ENCODE measurements around the gene LY9. TPM values are rescaled to one million over a fixed set of nuclear protein-coding genes. Genes with fewer than 3 reads are reported as not detected.

Gene LY9
- total and polyA plus RNA-seq, 4 donors: 0.21 to 1.5 (median 0.63) TPM

DNA sequence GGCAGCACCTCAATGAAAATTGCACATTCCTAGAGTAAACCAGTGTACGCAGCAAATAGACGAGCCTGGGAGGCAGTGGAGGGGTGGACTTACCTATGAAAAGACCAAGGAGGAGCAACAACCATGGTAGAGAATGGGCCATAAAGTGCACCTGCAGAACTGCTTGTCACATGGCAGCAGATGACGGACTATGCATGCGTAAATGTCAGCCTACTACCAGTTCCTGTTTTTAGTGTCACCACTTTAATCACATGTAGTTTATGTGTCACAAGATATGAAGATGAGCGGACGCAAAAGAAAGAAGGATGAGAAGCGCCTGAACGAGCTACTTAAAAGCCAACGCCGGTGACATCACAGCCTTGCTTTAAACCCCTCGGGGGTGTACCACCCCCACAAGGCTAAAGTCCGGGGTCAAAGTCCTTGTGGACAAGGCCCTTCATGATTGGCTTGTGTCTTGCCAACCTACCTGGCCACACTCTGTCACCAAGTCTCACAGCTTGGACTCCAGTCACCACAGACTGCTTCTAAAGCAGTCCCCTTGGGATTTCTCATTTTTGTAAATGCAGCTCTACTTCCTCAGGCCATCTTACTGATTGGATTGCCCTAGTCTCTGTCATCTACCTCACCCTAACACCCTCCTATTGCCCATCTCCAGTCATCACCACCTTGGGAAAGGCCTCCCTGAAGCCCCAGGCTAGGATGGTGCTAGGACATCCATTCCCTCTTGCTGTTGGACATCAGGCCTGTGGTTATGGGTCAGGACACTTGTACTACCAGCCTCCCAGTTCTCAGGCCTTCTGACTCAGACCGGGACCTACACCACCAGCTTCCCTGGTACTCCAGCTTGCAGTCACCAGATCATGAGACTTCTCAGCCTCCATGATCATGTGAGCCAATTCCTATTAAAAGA, 6.0 kb upstream of the LY9 start:
- WGBS: 80% methylated on average over 13 of the region's 13 CpGs
- peak overlapping the region in 1 of 2 donors; percentile 35 for H3K27ac ChIP-seq (ENCODE audit: low read depth in 1 of 2, low read length in 2 of 2)

DNA sequence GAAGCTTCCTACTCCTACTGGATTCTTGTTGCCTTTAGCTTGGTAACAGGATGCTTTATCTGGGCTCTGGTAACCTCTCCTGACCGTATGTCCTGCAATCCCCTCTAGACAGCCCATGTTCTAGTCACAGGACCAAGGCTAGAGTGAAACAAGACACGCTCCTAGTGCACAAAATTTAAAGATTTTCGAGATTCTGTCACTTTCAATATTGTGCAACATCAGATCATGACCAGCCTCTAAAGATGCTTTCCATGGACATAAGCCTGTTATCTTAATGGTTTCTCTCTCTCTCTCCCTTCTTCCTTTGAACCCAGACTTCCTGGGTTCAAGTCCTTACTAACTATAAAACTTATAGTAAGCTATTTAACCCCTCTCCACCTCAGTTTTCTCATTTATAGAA, 1.6 kb upstream of the LY9 start:
- no peaks in the 10 kb centered on the region for H3K4me1 ChIP-seq (ENCODE audit: control insufficient read depth in 4 of 4, insufficient read depth in 4 of 4, low read length in 3 of 4)
- TF ChIP-seq FOXA1 (IDR thresholded peaks at IDR 0.05): no peak
- TF ChIP-seq, protein P1, sequence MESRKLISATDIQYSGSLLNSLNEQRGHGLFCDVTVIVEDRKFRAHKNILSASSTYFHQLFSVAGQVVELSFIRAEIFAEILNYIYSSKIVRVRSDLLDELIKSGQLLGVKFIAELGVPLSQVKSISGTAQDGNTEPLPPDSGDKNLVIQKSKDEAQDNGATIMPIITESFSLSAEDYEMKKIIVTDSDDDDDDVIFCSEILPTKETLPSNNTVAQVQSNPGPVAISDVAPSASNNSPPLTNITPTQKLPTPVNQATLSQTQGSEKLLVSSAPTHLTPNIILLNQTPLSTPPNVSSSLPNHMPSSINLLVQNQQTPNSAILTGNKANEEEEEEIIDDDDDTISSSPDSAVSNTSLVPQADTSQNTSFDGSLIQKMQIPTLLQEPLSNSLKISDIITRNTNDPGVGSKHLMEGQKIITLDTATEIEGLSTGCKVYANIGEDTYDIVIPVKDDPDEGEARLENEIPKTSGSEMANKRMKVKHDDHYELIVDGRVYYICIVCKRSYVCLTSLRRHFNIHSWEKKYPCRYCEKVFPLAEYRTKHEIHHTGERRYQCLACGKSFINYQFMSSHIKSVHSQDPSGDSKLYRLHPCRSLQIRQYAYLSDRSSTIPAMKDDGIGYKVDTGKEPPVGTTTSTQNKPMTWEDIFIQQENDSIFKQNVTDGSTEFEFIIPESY (IDR thresholded peaks at IDR 0.05): no peak
- no peak for TF ChIP-seq SP1 (IDR thresholded peaks at IDR 0.05)
- TF ChIP-seq, protein P2, sequence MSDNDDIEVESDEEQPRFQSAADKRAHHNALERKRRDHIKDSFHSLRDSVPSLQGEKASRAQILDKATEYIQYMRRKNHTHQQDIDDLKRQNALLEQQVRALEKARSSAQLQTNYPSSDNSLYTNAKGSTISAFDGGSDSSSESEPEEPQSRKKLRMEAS (IDR thresholded peaks at IDR 0.05): no peak
- TF ChIP-seq, protein P3, sequence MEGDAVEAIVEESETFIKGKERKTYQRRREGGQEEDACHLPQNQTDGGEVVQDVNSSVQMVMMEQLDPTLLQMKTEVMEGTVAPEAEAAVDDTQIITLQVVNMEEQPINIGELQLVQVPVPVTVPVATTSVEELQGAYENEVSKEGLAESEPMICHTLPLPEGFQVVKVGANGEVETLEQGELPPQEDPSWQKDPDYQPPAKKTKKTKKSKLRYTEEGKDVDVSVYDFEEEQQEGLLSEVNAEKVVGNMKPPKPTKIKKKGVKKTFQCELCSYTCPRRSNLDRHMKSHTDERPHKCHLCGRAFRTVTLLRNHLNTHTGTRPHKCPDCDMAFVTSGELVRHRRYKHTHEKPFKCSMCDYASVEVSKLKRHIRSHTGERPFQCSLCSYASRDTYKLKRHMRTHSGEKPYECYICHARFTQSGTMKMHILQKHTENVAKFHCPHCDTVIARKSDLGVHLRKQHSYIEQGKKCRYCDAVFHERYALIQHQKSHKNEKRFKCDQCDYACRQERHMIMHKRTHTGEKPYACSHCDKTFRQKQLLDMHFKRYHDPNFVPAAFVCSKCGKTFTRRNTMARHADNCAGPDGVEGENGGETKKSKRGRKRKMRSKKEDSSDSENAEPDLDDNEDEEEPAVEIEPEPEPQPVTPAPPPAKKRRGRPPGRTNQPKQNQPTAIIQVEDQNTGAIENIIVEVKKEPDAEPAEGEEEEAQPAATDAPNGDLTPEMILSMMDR (IDR thresholded peaks at IDR 0.05; ENCODE audit: low read depth, low read length, missing input control): no peak
- no peak for TF ChIP-seq NR2F2 (IDR thresholded peaks at IDR 0.05)
- no peak for TF ChIP-seq FOXA2 (IDR thresholded peaks at IDR 0.05)
- TF ChIP-seq, protein P4, sequence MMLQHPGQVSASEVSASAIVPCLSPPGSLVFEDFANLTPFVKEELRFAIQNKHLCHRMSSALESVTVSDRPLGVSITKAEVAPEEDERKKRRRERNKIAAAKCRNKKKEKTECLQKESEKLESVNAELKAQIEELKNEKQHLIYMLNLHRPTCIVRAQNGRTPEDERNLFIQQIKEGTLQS (IDR thresholded peaks at IDR 0.05): no peak
- no peak for TF ChIP-seq RXRA (IDR thresholded peaks at IDR 0.05)
- TF ChIP-seq TAF1 (conservative IDR thresholded peaks at IDR 0.05): no peak
- no peak for TF ChIP-seq HNF4A (conservative IDR thresholded peaks at IDR 0.05)
- no peak for TF ChIP-seq YY1 (IDR thresholded peaks at IDR 0.05)

More for the DNA sequence above, 6.0 kb upstream of the LY9 start:
- H3K36me3 ChIP-seq (ENCODE audit: control insufficient read depth in 4 of 4, insufficient read depth in 3 of 4, low read depth in 1 of 4, low read length in 3 of 4): no peaks in the 10 kb centered on the region
- peaks cover 0 to 2% (median 0%) of the 10 kb centered on the region in 4 donors for H3K9me3 ChIP-seq (ENCODE audit: control insufficient read depth in 4 of 4, low read length in 3 of 4)
- H3K9ac ChIP-seq (ENCODE audit: low read depth in 1 of 2, low read length in 2 of 2): no peak overlapping the region
- H3K27me3 ChIP-seq (ENCODE audit: control insufficient read depth in 4 of 4, insufficient read depth in 4 of 4, low read length in 3 of 4): no peaks in the 10 kb centered on the region
- no peak for TF ChIP-seq SP1 (IDR thresholded peaks at IDR 0.05)
- TF ChIP-seq, protein P1 (IDR thresholded peaks at IDR 0.05): no peak
- TF ChIP-seq JUND (IDR thresholded peaks at IDR 0.05): no peak
- no peak for TF ChIP-seq HNF4G (IDR thresholded peaks at IDR 0.05)
- TF ChIP-seq, protein P2 (IDR thresholded peaks at IDR 0.05): no peak
- no peak for TF ChIP-seq EGR1 (IDR thresholded peaks at IDR 0.05; ENCODE audit: low read depth in 2 of 2)
- TF ChIP-seq HNF4A (conservative IDR thresholded peaks at IDR 0.05): no peak
- TF ChIP-seq RAD21 (IDR thresholded peaks at IDR 0.05): no peak
- no peak for TF ChIP-seq FOXA1 (IDR thresholded peaks at IDR 0.05)
- TF ChIP-seq, protein P3 (IDR thresholded peaks at IDR 0.05; ENCODE audit: low read depth, low read length, missing input control): no peak
- no peak for TF ChIP-seq FOXA2 (IDR thresholded peaks at IDR 0.05)
- no peak for DNase-seq (ENCODE audit: low spot score)
- no peak overlapping the region for H3K4me3 ChIP-seq (ENCODE audit: low read depth in 1 of 3, low read length in 3 of 3)
- no peaks in the 10 kb centered on the region for H3K4me1 ChIP-seq (ENCODE audit: control insufficient read depth in 4 of 4, insufficient read depth in 4 of 4, low read length in 3 of 4)

More for the DNA sequence above, 1.6 kb upstream of the LY9 start:
- no peak overlapping the region for H3K4me3 ChIP-seq (ENCODE audit: low read depth in 1 of 3, low read length in 3 of 3)
- no peaks in the 10 kb centered on the region for H3K36me3 ChIP-seq (ENCODE audit: control insufficient read depth in 4 of 4, insufficient read depth in 3 of 4, low read depth in 1 of 4, low read length in 3 of 4)
- no peaks in the 10 kb centered on the region for H3K27me3 ChIP-seq (ENCODE audit: control insufficient read depth in 4 of 4, insufficient read depth in 4 of 4, low read length in 3 of 4)
- H3K9ac ChIP-seq (ENCODE audit: low read depth in 1 of 2, low read length in 2 of 2): no peak overlapping the region
- WGBS: 46% methylated on average over 3 of the region's 3 CpGs
- DNase-seq (ENCODE audit: low spot score): no peak
- H3K9me3 ChIP-seq (ENCODE audit: control insufficient read depth in 4 of 4, low read length in 3 of 4): peaks cover 0 to 3% (median 0%) of the 10 kb centered on the region in 4 donors
- no peak overlapping the region for H3K27ac ChIP-seq (ENCODE audit: low read depth in 1 of 2, low read length in 2 of 2)
